GM18498 (cell line): ENCODE measurements around the gene CYP4F2.
"Not testable (repeated sequence)": the region's sequence is repeated elsewhere in the genome, so short reads cannot be mapped to it uniquely, and the experiment has no call there.

Experiments used
- ATAC-seq: cut with Tn5 transposase; IDR thresholded peaks from one replicate; pipeline ENCODE4 v1.9.1; 2021; ENCODE audit warnings: mild to moderate bottlenecking, moderate library complexity; ENCODE audit not compliant: unreplicated experiment

CYP4F2 gene, protein sequence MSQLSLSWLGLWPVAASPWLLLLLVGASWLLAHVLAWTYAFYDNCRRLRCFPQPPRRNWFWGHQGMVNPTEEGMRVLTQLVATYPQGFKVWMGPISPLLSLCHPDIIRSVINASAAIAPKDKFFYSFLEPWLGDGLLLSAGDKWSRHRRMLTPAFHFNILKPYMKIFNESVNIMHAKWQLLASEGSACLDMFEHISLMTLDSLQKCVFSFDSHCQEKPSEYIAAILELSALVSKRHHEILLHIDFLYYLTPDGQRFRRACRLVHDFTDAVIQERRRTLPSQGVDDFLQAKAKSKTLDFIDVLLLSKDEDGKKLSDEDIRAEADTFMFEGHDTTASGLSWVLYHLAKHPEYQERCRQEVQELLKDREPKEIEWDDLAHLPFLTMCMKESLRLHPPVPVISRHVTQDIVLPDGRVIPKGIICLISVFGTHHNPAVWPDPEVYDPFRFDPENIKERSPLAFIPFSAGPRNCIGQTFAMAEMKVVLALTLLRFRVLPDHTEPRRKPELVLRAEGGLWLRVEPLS

DNA sequence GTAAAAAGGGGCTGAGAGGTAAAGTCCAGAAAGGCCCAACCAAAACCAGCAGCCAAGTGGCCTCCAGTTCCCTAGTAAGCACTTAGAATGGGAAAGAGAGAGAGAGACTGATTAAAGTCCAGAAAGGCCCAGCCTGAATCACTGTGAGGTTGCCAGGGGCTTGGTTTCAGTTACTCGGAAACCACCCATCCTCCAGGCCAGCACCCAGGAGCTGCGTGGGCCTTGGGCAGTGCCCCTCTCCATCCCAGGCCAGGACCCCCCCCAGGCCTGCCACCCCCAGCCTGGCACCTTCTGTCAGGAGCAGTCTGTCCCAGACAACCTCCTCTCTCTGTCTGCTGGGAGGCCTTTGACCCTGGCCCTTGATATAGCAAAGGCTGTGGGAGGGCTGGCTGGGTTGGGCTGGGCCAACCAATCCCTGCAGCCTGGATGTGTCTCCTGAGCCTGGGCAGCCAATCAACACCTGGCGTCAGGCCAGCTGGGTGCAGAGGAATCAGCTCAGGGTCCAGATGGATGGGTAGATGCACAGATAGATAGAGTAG, at the start of gene CYP4F2:
Gene CYP4F2, minus strand, starts transcription at position 337 of the 539 bp plus-strand sequence. CDS start 463 bp downstream, outside the sequence.
- ATAC-seq: no peak

DNA sequence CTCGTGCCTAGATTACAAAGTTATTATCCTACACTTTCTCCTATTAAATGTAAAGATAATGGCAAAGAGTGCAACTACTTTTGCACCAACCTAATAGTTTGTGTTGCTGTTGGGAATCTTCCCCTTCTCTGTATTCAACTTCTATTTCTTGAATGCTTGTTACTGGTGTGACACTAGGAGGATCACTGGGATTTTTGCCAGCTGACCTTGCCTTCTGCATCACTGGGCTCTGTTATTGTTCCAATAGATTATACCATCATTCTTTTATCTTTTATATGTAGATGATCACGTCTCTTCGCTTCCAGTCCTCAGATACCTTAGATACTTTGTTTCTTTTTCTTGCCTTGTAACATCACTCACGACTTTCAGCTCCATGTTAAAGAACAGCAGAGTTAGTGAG, 47.4 kb upstream of the CYP4F2 start:
- ATAC-seq: no peak

DNA sequence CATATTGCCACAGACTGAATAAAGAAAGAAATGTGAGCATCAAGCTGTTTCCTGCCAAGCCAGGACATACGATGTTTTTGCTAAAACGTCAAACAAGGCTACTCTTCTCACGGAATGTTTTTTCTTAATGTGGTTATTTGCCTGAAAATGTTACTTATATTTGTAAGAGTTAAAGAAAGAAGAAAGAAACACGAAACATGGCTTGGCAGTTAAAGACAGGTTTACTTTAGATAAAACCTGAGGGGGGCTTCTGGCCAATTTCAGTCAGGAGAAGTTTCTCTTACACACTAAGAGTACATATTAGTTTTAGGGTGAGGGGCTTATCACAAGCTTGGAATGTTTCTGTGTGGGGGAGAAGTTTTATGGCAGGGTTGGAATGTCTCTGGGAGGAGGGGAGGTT, 46.5 kb upstream of the CYP4F2 start:
- no peak for ATAC-seq

DNA sequence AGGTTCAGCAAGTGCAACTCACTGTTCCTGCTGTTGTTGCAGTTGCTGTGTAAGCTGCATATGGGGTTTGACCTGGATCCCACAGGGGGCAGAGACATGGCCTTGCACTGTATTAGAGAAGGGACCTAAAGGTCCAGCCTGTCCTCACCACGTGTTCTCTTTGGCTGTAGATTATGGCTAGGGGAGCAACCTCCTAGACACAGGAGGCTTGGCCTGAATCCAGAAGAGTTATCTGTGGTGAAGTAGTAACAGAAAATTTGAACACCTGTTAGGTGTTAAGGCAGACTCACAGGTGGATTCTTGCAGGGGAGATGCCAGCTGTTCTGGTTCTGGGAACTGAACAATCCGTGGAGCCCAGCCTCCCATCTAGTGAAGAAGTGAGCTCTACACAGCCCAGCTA, 39.9 kb upstream of the CYP4F2 start:
- no peak for ATAC-seq

DNA sequence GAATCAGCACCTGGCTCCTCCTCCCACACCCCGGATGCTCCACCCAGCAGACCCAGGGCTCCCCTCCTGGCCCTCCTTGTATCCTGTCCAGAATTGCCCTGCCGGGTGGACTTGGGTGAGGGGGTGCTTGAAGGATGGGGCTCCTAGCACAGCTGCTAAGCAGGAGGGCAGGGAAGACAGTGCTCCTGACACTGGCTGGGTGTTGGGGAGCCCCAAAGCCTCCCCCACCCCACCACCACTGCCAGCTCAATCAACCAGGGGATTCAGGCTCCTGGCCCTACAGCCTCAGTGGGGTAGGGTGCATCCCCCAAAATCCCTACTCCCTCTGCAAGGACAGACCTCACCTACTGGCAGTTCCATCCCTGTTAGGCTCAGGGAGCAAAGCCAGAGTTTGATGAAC, 39.1 kb upstream of the CYP4F2 start:
- ATAC-seq: no peak

DNA sequence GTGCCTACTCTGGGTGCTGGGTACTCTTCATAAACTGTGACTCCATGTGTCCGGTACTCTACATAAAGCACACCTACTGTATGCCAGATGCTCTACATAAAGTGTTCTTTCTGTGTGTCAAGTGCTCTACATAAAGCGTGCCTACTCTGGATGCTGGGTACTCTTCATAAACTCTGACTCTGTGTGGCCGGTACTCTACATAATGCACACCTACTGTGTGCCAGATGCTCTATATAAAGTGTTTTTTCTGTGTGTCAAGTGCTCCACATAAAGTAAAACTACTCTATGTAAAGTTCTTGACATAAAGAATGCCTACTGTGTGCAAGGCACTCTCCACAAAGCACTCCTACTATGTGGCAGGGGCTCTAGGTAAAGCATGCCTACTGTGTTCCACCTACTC, 38.3 kb upstream of the CYP4F2 start:
- ATAC-seq: no peak

DNA sequence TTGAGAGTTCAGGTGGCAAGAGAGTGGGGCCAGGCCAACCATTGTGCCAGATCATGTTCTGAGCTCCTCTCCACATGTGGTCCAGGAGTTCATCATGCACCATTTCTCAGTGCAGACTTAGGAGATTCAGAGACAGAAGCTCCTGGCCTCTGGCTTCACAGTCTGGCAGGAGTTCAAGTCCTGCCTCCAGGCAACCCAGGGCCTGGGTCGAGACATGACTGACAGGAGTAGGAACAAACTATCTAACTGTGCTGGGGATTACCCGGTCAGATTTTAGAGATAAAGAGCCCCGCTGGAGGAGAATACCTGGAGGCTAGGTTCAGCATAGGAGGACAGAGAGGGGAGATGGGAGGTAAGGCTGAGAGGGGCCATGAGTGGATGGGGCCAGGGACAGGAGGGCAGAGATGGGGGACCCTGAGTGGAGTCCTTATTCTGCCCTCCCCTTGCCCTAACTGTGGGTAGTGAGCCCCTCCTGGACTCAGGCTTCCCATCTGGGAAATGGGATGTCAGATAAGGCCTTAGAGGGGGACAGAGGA, 37.4 kb upstream of the CYP4F2 start:
- no peak for ATAC-seq

DNA sequence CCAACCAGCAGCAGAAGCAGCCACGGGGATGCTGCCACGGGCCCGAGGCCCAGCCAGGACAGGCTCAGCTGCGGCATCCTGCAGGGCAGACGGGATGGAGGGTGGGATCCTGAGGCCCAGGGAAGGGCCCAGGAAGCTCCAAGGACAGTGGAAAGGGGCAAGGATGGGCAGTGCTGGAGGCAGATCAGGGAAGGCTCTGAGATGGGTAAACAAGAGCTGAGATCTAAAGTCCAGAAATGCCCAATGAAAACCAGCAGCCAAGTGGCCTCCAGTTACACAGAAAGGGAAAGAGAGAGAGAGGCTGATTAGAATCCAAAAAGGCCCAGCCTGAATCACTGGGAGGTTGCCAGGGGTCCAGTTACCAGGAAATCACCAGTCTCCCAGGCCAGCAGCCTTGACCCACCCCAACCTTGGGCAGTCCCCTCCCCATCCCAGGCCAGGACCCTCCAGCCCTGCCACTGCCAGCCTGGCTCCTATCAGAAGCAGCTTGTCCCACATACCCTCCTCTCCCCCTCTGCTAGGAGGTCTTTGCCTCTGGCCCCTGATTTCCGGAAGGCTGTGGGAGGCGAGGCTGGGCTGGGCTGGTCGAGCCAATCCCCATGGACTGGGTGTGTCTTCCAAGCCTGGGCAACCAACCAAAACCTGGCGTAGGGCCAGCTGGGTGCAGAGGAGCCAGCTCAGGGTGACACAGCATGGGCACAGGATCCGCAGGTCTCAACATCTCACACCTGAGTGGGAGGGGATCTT, 36.6 kb upstream of the CYP4F2 start, which contains the start of gene CYP4F11:
Gene CYP4F11, minus strand, starts transcription at position 198 of the 747 bp plus-strand sequence. Its CDS starts 121 bp downstream, at position 77.
- no peak for ATAC-seq

DNA sequence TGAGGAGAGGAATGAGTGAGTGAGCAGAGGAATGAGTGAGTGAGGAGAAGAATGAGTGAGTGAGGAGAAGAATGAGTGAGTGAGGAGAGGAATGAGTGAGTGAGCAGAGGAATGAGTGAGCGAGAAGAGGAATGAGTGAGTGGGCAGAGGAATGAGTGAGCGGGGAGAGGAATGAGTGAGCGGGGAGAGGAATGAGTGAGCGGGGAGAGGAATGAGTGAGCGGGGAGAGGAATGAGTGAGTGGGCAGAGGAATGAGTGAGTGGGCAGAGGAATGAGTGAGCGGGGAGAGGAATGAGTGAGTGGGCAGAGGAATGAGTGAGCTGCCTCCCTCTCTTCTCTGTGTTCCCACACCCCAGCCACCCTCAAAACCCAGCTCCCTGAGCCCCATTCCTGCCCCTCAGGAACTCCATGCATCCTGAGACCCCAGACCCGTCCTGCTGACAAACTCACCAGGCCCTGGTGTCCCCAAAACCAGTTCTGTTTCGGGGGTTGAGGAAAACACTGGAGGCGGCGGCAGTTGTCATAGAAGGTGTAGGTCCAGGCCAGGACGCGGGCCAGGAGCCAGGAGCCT, 36.0 kb upstream of the CYP4F2 start:
- not testable (repeated sequence) for ATAC-seq

DNA sequence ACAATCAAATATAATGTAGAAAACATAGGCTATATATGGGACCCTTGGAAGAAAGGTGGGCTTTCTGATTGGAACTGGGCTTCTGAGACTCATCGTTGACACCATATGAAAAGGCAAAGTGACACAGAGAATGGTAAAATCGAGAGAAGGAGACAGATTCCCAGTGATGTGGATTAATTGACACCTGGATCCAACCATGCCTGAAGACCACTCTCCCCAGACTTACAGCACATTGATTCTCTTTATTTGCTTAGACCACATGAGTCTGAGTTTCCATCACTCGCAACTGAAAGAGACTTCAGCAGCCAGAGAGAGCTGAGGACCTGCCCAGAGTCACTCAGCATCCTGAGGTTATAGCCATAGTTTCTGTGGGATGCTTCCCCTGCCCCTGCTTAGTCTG, 30.4 kb upstream of the CYP4F2 start:
- ATAC-seq: no peak

DNA sequence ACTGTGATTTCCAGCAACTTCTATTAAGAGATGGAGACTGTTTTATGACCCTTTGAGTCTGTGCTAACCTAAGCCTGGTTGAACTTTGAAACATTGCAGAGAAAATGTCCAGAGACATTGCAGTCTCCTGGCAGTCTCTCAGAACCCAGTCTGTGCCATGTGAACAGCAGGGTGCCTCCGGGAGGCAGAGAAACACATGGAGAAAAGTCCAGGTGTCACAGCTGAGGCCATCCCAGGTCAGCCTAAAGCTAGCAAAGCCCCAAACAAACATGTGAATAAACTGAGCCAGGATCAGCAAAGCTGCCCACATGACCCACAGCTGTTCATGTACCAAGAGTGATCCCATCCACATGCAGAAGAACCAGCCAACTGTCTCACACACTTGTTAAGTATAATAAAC, 28.6 kb upstream of the CYP4F2 start:
- ATAC-seq: no peak

DNA sequence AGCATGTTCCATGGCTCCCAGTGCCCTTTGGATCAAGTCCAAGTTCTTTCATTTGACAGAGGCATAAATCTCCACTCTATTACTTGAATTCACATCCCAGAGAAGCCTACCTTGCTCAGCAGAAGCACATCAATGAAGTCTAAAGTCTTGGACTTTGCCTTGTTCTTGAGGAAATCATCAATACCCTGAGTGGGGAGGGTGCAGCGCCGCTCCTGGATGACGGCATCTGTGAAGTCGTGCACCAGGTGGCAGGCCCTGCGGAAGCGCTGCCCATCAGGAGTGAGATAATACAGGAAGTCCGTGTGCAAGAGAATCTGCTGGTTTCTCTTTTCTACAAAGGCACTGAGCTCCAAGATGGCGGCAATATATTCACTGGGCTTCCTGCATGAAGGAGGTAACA, 25.8 kb upstream of the CYP4F2 start:
- no peak for ATAC-seq

DNA sequence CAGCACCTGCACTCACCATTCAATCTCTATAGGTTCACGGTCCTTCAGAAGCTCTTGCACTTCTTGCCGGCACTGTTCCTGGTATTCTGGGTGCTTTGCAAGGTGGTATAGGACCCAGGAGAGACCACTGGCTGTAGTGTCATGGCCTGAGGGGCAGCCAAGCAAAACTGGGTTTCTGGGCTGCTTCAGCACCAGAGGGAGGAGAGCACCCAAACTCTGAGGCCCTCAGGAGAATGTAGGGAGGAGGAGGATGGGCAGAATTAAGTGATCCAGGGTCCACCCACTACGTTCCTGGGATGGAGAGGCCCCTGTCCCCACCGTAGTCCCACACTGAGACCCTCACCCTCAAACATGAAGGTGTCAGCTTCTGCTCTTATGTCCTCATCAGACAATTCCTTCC, 24.1 kb upstream of the CYP4F2 start:
- ATAC-seq: no peak

DNA sequence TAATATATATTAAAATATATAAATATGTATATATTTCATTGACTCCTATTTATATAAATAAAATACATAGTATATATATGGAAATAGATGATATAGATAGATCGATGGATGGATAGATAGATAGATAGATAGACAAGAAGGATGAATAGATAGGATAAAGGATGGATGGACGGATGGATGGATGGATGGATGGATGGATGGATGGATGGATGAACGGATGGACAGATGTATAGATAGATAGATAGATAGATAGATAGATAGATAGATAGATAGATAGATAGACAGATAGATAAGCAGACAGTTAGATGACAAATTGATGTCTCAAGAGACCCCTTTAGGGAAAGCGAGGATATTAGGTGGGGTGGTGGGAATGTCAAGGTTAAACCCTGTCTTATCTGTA, 21.4 kb upstream of the CYP4F2 start:
- ATAC-seq: no peak

DNA sequence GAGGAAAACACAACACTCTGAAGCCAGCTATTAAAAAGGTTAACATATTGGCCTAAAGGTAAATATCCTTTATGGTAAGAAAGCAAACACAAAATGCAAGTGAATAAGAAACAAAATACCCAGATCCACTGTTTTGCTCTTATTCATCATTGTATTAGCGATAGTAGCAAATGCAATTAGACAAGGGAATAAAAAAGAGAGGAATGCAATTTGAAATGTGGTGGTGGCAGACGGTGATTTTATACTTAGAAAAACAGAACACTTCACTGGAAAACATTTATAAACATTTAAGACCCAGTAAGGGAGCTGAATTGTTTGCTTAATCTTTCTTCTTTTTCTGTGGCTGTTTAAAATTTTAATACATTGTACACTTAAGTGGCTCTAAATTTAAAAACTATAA, 17.2 kb upstream of the CYP4F2 start:
- no peak for ATAC-seq

DNA sequence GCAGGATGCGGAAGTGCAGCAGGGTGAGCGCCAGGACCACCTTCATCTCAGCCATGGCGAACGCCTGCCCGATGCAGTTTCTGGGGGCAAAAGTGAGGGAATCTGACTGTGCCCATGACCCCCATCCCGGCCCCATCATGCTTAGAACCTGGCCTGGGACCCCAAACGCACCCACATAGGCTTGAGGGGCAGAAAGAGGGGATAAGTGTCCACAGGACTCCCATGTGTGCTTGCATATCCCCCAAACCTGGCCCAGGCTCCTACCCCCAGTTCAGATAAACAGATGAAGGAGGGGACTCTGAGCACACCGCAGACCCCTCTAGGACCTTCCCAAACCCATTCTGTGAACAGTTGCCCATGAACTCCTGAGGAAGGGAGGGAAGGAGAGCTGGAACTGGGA, 16.0 kb upstream of the CYP4F2 start:
- ATAC-seq: no peak

DNA sequence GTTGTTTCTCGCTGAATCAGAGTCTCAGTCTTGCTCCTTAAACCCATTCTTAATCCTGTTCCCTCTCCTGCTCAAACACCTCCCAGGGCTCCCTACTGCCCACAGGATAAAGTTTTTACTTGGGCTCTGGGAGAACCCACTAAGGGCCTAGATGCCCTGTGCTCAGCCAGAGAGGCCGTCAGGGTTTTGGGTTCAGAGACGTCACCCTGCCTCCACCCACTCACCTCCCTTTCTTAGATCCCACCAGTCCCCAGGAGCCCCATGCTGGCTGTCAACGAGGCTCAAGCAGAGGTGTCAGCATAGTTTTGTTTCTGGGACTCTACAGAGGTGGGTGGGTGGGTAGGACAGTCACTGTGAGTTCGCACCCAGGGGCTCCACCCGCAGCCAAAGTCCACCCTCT, 15.5 kb upstream of the CYP4F2 start:
- no peak for ATAC-seq

DNA sequence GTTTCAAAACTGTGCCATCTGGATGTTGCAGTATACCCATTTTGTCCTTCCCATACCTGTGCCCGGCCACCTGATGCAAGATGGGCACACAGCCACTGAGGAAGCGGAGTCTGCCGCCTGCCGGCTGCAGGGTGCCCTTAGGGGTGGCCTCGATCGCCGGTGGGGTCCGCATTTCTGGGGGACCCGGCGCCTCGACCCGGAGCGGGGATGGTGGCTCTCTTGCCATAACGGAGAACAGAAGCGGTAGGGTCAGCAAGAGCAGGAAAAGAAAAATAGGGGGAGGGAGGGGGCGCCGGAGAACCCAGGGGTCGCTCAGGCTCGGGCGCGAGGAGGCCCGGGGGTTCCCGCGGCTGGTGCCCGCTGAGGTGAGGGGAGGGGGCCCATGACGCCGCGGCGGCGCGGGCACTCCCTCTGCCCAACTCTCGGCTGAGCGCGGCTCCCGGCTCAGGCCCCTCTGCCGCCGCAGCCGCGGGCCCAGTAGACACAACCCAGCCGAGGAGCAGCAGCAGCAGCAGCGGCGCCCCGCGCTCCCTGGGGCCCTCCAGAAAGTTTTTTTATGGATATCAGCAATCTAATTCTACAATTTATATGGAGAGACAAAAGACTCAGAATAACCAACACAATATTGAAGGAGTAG, 13.8 kb upstream of the CYP4F2 start:
- no peak for ATAC-seq

DNA sequence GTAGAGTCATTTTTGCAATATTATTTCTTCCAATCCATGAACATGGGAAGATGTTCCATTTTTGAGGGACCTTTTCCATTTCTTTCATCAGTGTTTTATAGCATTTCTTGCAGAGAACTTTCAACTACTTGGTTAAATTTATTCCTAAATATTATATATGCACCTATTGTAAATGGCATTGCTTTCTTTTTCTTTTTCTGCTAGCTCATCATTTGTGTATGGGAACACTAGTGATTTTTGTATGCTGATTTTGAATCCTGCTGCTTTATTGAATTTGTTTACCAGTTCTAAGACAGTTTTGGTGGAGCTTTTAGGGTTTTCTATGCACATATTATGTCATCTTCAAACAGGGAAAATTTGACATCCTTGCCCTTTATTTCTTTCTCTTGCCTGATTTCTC, 7.2 kb upstream of the CYP4F2 start:
- ATAC-seq: no peak

DNA sequence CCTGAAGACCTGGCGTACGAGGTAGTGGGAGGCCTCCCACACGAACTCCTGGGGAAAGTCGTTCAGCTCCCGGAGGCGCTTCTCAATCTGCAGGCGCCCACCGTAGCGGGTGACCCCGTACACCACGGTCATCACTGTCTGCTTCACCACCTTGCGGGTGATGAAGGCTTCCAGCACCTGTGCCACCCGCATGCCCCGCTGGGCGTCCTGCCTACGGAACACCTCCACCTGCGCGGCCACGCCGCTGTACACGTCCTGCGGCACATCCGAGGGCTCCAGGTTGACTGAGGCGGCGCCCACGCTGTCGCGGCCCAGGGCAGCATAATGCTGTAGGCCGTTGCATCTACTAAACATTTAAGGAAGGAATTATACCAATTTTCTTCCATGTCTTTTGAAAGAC, 5.0 kb upstream of the CYP4F2 start:
- ATAC-seq: not testable (repeated sequence)

DNA sequence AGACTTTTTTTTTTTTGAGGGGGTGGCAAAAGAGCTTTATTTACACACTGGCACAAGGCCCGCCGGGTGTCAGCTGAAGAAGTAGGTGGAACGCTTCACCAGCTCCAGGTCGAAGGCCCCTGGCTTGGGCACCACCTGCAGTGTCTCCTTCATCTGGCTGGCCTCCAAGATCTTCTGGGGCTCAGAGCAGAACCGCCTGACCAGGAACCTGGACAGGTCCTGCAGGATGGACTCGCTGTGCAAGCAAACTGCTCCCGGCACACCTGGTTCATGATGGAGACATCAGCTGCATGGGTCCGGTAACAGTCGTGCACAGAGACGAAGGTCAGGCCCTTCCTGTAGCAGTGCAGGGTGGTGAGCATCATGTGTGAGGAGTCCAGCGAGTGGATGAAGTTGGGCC, 4.4 kb upstream of the CYP4F2 start:
- ATAC-seq: no peak
